Calu3 (cell line): Measurements from ENCODE around the gene CYGB. TPM values are rescaled to one million over a fixed set of nuclear protein-coding genes. Genes with fewer than 3 reads are reported as not detected.
"Not testable (repeated sequence)": the region's sequence is repeated elsewhere in the genome, so short reads cannot be mapped to it uniquely, and the experiment has no call there.

Source experiments
- BruUV-seq: library from RNA; stranded (reverse); fragments of 400-500 nt; replicated peaks from 2 replicates; lab custom pipeline; 2021; lab: Mats Ljungman, UMichigan
- CTCF ChIA-PET: fragments of 300-600 bp; sonication (Branson Sonifier 250); formaldehyde crosslinking; loops from one replicate; lab custom pipeline; 2022; ENCODE audit warnings: antibody characterized with exemption; lab: Charles Lee
- DNase-seq: peaks from one replicate; pipeline ENCODE4 v3.0.0; 2022
- H3K27ac Mint-ChIP-seq: one replicate; pipeline ENCODE4 v1.8.0; 2022; ENCODE audit warnings: mixed read lengths; ENCODE audit not compliant: unreplicated experiment
- H3K27me3 Mint-ChIP-seq: one replicate; pipeline ENCODE4 v1.8.0; 2022; ENCODE audit warnings: mixed read lengths; ENCODE audit not compliant: unreplicated experiment
- H3K36me3 Mint-ChIP-seq: one replicate; pipeline ENCODE4 v1.8.0; 2022; ENCODE audit warnings: mild to moderate bottlenecking, moderate library complexity, mixed read lengths; ENCODE audit not compliant: insufficient read depth, unreplicated experiment
- H3K4me1 Mint-ChIP-seq: one replicate; pipeline ENCODE4 v1.8.0; 2022; ENCODE audit warnings: mild to moderate bottlenecking, low read depth, mixed read lengths; ENCODE audit not compliant: unreplicated experiment
- H3K4me3 Mint-ChIP-seq: one replicate; pipeline ENCODE4 v1.8.0; 2022; ENCODE audit warnings: mild to moderate bottlenecking, low read depth, moderate library complexity, mixed read lengths; ENCODE audit not compliant: unreplicated experiment
- H3K9me3 Mint-ChIP-seq: one replicate; pipeline ENCODE4 v1.8.0; 2022; ENCODE audit warnings: low read depth, mixed read lengths; ENCODE audit not compliant: unreplicated experiment
- intact Hi-C: fragments of 100-400 bp; cut with micrococcal nuclease; formaldehyde crosslinking; loops from one replicate; pipeline ENCODE4 v1.10.0; 2022; ENCODE audit not compliant: unreplicated experiment
- total RNA-seq: library from RNA; stranded (reverse); gene quantifications from 2 replicates; pipeline ENCODE4 v1.2.3, GENCODE V29; 2022
- TF ChIP-seq, protein P1 (sequence below): fragments of 200-600 bp; IDR thresholded peaks from one replicate; pipeline ENCODE4 v1.8.0; 2022; ENCODE audit warnings: antibody characterized with exemption; ENCODE audit not compliant: unreplicated experiment

CYGB gene
- total RNA-seq, 1 experiment from 2014 or later = not detected

DNA sequence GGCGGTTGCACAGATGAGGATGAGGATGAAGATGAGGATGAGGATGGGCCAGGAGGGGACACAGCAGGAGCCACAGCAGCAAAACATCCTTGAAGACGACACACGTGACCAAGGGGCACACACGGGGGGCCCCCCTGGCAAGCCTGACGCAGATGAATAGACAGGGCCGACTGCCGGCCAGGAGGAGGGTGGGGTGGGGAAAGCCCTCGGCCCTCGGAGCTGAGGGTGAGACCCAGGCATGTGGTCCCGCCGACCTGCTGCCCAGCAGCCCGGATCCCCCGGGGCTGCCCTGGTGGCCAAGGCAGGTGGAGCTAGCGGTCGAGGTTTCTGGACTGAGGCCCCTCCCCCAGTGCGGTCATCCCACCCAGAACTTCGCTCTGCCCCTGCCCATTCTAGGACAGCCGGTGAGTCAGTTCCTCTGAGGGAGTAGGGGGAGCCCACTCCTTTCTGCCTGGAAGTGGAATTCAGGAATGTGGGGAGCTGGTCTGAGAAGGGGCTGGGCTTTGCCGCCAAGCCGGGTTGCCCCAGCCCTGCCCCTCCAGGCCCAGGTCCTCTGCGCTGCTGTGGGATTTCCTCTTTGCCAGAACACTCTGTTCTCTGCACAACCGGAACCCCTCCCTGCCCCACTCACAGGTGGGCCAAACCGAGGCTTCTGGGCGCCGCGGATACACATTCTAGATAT lies 9.9 kb downstream of the CYGB start:
- TF ChIP-seq, protein P1, sequence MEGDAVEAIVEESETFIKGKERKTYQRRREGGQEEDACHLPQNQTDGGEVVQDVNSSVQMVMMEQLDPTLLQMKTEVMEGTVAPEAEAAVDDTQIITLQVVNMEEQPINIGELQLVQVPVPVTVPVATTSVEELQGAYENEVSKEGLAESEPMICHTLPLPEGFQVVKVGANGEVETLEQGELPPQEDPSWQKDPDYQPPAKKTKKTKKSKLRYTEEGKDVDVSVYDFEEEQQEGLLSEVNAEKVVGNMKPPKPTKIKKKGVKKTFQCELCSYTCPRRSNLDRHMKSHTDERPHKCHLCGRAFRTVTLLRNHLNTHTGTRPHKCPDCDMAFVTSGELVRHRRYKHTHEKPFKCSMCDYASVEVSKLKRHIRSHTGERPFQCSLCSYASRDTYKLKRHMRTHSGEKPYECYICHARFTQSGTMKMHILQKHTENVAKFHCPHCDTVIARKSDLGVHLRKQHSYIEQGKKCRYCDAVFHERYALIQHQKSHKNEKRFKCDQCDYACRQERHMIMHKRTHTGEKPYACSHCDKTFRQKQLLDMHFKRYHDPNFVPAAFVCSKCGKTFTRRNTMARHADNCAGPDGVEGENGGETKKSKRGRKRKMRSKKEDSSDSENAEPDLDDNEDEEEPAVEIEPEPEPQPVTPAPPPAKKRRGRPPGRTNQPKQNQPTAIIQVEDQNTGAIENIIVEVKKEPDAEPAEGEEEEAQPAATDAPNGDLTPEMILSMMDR = no peak
- no peaks in the 10 kb centered on the region for H3K36me3 Mint-ChIP-seq
- no TSS peak for BruUV-seq
- CTCF ChIA-PET = interaction anchor here (0.9 to 1.2 kb wide), 2 partner anchors 95 to 144 kb away, joined by 3 read pairs; no protein-coding TSS in a partner anchor
- peak overlapping the region; percentile 12 for H3K27ac Mint-ChIP-seq
- peak overlapping the region; percentile 17 for H3K4me3 Mint-ChIP-seq
- H3K4me1 Mint-ChIP-seq = peaks cover 32% of the 10 kb centered on the region
- intact Hi-C loops = no loop called here
- H3K9me3 Mint-ChIP-seq = no peaks in the 10 kb centered on the region
- peaks cover 26% of the 10 kb centered on the region for H3K27me3 Mint-ChIP-seq
- peak; percentile 55 for DNase-seq

DNA sequence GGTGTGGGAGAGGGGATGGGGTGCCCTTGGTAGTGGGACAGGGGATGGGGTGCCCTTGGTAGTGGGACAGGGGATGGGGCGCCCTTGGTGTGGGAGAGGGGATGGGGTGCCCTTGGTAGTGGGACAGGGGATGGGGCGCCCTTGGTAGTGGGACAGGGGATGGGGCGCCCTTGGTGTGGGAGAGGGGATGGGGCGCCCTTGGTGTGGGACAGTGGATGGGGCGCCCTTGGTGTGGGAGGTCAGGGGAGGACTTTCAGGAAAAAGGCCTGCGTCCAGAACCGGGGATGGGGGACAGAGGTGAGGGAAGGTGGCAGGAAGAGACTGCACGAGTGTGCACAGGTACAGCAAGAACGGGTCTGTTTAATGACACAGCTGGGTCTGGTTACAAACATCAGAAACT lies 10.5 kb downstream of the CYGB start:
- intact Hi-C loops, BruUV-seq, DNase-seq, H3K36me3 Mint-ChIP-seq, CTCF ChIA-PET, H3K9me3 Mint-ChIP-seq: not testable (repeated sequence)
- H3K4me1 Mint-ChIP-seq = peaks cover 27% of the 10 kb centered on the region
- peaks cover 21% of the 10 kb centered on the region for H3K27me3 Mint-ChIP-seq
- peak overlapping the region; percentile 12 for H3K27ac Mint-ChIP-seq
- H3K4me3 Mint-ChIP-seq = peak overlapping the region; percentile 17

DNA sequence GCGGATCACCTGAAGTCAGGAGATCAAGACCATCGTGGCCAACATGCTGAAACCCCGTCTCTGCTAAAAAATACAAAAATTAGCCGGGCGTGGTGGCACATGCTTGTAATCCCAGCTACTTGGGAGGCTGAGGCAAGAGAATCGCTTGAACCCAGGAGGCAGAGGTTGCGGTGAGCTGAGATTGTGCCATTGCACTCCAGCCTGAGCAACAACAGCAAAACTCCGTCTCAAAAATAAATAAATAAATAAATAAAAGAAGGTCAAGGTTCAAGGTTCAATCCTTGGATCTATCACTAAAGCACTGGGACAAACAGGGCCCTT lies 12.0 kb downstream of the CYGB start:
- H3K9me3 Mint-ChIP-seq, intact Hi-C loops, H3K36me3 Mint-ChIP-seq, DNase-seq, H3K4me3 Mint-ChIP-seq, H3K27ac Mint-ChIP-seq, BruUV-seq: not testable (repeated sequence)
- CTCF ChIA-PET = interaction anchor here (0.6 kb wide), 1 partner anchor 114 kb away, joined by 3 read pairs; no protein-coding TSS in a partner anchor
- peaks cover 23% of the 10 kb centered on the region for H3K4me1 Mint-ChIP-seq
- peaks cover 26% of the 10 kb centered on the region for H3K27me3 Mint-ChIP-seq

DNA sequence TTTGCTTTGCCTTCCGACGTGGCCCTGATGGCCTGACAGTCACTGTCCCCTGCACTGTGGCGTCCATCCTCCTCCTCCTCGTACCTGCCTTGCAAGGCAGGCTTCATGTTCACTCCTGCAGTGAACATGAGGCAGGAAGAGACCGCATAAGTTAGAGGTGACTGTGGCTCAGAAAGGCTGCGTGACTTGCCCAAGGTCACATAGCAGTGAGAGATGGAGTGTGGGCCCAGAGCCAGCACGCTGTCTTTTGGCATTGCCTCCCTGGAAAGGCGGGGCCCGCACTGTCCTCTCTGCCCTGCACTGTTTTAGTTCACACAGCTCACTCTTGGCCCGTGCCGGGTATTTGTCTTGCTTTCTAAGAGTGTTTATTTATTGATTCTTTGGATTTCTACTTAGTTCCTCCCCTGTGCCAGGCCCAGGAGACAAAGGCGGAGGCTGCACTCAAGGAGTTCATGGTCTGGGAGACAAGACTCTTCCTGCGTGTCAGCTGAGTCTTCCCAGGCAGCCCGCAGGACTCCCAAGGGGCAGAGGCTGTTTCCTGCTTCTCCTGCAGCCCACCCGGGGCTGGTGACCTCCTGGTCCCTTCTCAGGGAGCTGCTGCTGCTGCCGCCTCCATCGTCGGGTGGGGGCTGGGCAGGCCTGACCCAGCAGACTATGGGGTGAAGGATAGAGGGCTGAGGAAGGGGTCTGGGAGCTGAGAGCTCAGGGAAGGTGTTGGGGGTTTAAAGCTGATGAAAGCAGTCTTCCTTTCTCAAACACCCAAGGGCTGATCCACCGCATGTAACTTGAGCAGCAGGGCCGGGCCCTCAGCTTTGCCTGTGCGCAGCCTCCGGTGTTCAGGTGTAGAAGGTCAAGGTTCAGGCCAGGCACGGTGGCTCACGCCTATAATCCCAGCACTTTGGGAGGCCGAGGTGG lies 12.7 kb downstream of the CYGB start:
- H3K4me1 Mint-ChIP-seq = peaks cover 23% of the 10 kb centered on the region
- H3K9me3 Mint-ChIP-seq = no peaks in the 10 kb centered on the region
- CTCF ChIA-PET = interaction anchor here (0.6 to 0.8 kb wide), 3 partner anchors 12 to 115 kb away, joined by 3 to 6 read pairs (median 3); partner anchors contain the start of gene ST6GALNAC2
- TF ChIP-seq, protein P1 = no peak
- H3K4me3 Mint-ChIP-seq = no peak overlapping the region
- intact Hi-C loops = loop anchor here (5.0 kb wide), 1 partner anchor 97 kb away; no protein-coding TSS in a partner anchor
- peak overlapping the region; percentile 43 for H3K27ac Mint-ChIP-seq
- peaks cover 32% of the 10 kb centered on the region for H3K27me3 Mint-ChIP-seq
- BruUV-seq = no TSS peak
- no peaks in the 10 kb centered on the region for H3K36me3 Mint-ChIP-seq
- DNase-seq = peak; percentile 47
